GM23338 (cell line): Measurements from ENCODE around the gene ZNF670. TPM values are rescaled to one million over a fixed set of nuclear protein-coding genes. Genes with fewer than 3 reads are reported as not detected.

Source experiments
- ATAC-seq: fragments of 200-7000 bp; cut with Tn5 transposase; 3 replicates; pipeline ENCODE4 v1.9.1; 2020
- DNase-seq: peaks from one replicate; pipeline ENCODE4 v3.0.0-alpha.2; 2015; ENCODE audit warnings: low spot score
- H2AFZ ChIP-seq: fragments of 200-600 bp; sonication (generic); 2 replicates; pipeline ENCODE4 v1.8.0; 2016; ENCODE audit warnings: antibody characterized with exemption, mild to moderate bottlenecking, moderate library complexity
- H3F3A ChIP-seq: fragments of 200-600 bp; sonication (generic); replicated peaks from 2 replicates; pipeline ENCODE4 v1.8.0; 2017; ENCODE audit warnings: antibody characterized with exemption, mixed run types, low read depth
- H3K27ac ChIP-seq: fragments of 200-600 bp; sonication (generic); 2 replicates; pipeline ENCODE4 v1.6.1; 2016; ENCODE audit warnings: low read depth
- H3K27me3 ChIP-seq: fragments of 200-600 bp; sonication (generic); 2 replicates; pipeline ENCODE4 v1.8.0; 2016; ENCODE audit warnings: mild to moderate bottlenecking, mixed run types, moderate library complexity; ENCODE audit not compliant: insufficient read depth
- H3K36me3 ChIP-seq: fragments of 200-600 bp; sonication (generic); 2 replicates; pipeline ENCODE4 v1.8.0; 2016; ENCODE audit warnings: mild to moderate bottlenecking; ENCODE audit not compliant: insufficient read depth
- H3K4me1 ChIP-seq: fragments of 200-600 bp; sonication (generic); 2 replicates; pipeline ENCODE4 v1.8.0; 2016; ENCODE audit warnings: mild to moderate bottlenecking, moderate library complexity; ENCODE audit not compliant: insufficient read depth
- H3K4me2 ChIP-seq: fragments of 200-600 bp; sonication (generic); 2 replicates; pipeline ENCODE4 v1.7.1; 2017; ENCODE audit warnings: mixed run types
- H3K4me3 ChIP-seq: fragments of 200-600 bp; sonication (generic); 2 replicates; pipeline ENCODE4 v1.6.1; 2016; ENCODE audit warnings: mixed run types
- H3K79me2 ChIP-seq: fragments of 200-600 bp; sonication (generic); replicated peaks from 2 replicates; pipeline ENCODE4 v1.8.0; 2017; ENCODE audit warnings: mild to moderate bottlenecking; ENCODE audit not compliant: insufficient read depth
- H3K9me2 ChIP-seq: fragments of 200-600 bp; sonication (generic); 2 replicates; pipeline ENCODE4 v1.8.0; 2017; ENCODE audit not compliant: insufficient read depth
- H4K20me1 ChIP-seq: fragments of 200-600 bp; sonication (generic); replicated peaks from 2 replicates; pipeline ENCODE4 v1.8.0; 2017; ENCODE audit warnings: mild to moderate bottlenecking; ENCODE audit not compliant: insufficient read depth
- H3K27ac Mint-ChIP-seq: 2 replicates; pipeline ENCODE4 v1.8.0; 2020; ENCODE audit warnings: inconsistent platforms, mild to moderate bottlenecking, moderate library complexity, mixed read lengths
- H3K27me3 Mint-ChIP-seq: 3 replicates; pipeline ENCODE4 v1.8.0; 2022; ENCODE audit warnings: low read depth, mild to moderate bottlenecking, moderate library complexity, mixed read lengths, inconsistent platforms; ENCODE audit not compliant: insufficient read depth, poor library complexity
- H3K36me3 Mint-ChIP-seq: 3 replicates; pipeline ENCODE4 v1.8.0; 2021; ENCODE audit warnings: low read depth, mild to moderate bottlenecking, inconsistent platforms, moderate library complexity, mixed read lengths
- H3K4me1 Mint-ChIP-seq: 3 replicates; pipeline ENCODE4 v1.8.0; 2020; ENCODE audit warnings: mild to moderate bottlenecking, inconsistent platforms, mixed read lengths
- H3K4me3 Mint-ChIP-seq: 3 replicates; pipeline ENCODE4 v1.8.0; 2021; ENCODE audit warnings: moderate library complexity, mild to moderate bottlenecking, inconsistent platforms, mixed read lengths
- H3K9me3 Mint-ChIP-seq: 3 replicates; pipeline ENCODE4 v1.8.0; 2020; ENCODE audit warnings: moderate library complexity, mild to moderate bottlenecking, inconsistent platforms, mixed read lengths
- CREB1 ChIP-seq: fragments of 250-450 bp; sonication (Bioruptor Pico); IDR thresholded peaks from 2 replicates; pipeline ENCODE4 v1.5.0; 2020; ENCODE audit warnings: low read depth, mild to moderate bottlenecking, moderate library complexity
- EZH2 ChIP-seq: fragments of 200-600 bp; sonication (generic); IDR thresholded peaks from one replicate; pipeline ENCODE4 v1.8.0; 2017; ENCODE audit warnings: antibody characterized with exemption, mild to moderate bottlenecking, low read depth; ENCODE audit not compliant: unreplicated experiment
- EZH2phosphoT487 ChIP-seq: fragments of 200-600 bp; sonication (generic); IDR thresholded peaks from one replicate; pipeline ENCODE4 v1.8.1; 2018; ENCODE audit warnings: antibody characterized with exemption; ENCODE audit not compliant: unreplicated experiment
- JUNB ChIP-seq: IDR thresholded peaks from one replicate; pipeline ENCODE4 v1.6.1; 2016; ENCODE audit warnings: antibody characterized with exemption; ENCODE audit not compliant: unreplicated experiment
- NANOG ChIP-seq: IDR thresholded peaks from 2 replicates; pipeline ENCODE4 v1.6.1; 2016; ENCODE audit warnings: antibody characterized with exemption, borderline replicate concordance
- POLR2AphosphoS5 ChIP-seq: IDR thresholded peaks from 2 replicates; pipeline ENCODE4 v1.6.1; 2016; ENCODE audit warnings: antibody characterized with exemption, low read depth
- STAT1 ChIP-seq: IDR thresholded peaks from one replicate; pipeline ENCODE4 v1.6.1; 2016; ENCODE audit warnings: antibody characterized with exemption; ENCODE audit not compliant: unreplicated experiment
- ZNF114 ChIP-seq: fragments of 250-450 bp; sonication (Bioruptor Pico); IDR thresholded peaks from 2 replicates; pipeline ENCODE4 v1.5.0; 2020; ENCODE audit warnings: mild to moderate bottlenecking, moderate library complexity
- ZNF331 ChIP-seq: fragments of 250-450 bp; sonication (Bioruptor Pico); IDR thresholded peaks from 2 replicates; pipeline ENCODE4 v1.5.0; 2020; ENCODE audit warnings: low read depth, mild to moderate bottlenecking, moderate library complexity
- polyA plus RNA-seq: library from polyadenylated mRNA; unstranded; fragments of >200 nt; fragmentation: Nextera tagmentation; extraction: Ambion mirVana; gene quantifications from 2 replicates; pipeline ENCODE4 v1.2.1, GENCODE V29; 2016
- total RNA-seq: library from RNA; depleted of rRNA; stranded (reverse); fragments of >200 nt; shearing (Covaris generic); gene quantifications from 2 replicates; pipeline ENCODE4 v1.2.3, GENCODE V29; 2014
- TF ChIP-seq, protein P1 (sequence below), 2 experiments: fragments of 200-600 bp in 1 of 2; sonication (generic) in 1 of 2; conservative IDR thresholded peaks; 2 replicates each; pipeline versions ENCODE4 v1.5.1 to v1.6.1; 2016 to 2017; ENCODE audit warnings: antibody characterized with exemption in 2 of 2, low read depth in 2 of 2, mild to moderate bottlenecking in 2 of 2, moderate library complexity in 1 of 2
- TF ChIP-seq, protein P2 (sequence below): IDR thresholded peaks from one replicate; pipeline ENCODE4 v1.6.1; 2018; ENCODE audit warnings: antibody characterized with exemption; ENCODE audit not compliant: unreplicated experiment

Gene ZNF670
- total and polyA plus RNA-seq, 2 experiments from 2014 or later, result 8.0 to 19.3 TPM

DNA sequence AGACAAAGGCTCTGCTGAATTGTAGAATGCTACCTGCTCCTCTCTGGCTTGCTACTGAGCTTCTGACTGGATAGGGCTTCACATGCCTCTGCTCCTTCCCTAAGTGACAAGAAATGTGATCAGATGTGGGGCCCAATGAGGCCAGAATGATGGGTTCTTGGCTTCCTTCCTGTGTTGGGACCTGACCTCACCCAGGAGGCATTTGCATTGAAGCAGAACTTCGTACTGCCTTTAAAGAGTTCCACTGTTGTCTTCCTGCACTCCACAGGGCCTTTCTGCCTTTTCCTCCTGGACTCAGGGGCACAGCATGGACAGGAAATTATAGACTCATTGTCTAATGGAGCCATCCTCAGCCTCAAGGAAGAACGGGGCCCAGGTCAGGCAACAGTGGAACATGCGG, 14.3 kb downstream of the ZNF670 start:
- Histone ChIP-seq H3K27ac (no peak overlapping the region), H3K4me3 (no peak overlapping the region), H3K79me2 (peaks cover 98% of the 10 kb centered on the region), H3K27me3 (no peaks in the 10 kb centered on the region), H4K20me1 (peaks cover 21% of the 10 kb centered on the region; the same call in 1 of the 2 replicates), H3K4me2 (no peak overlapping the region), H3K9me2 (no peaks in the 10 kb centered on the region), H3F3A (no peaks in the 10 kb centered on the region), H3K4me1 (no peaks in the 10 kb centered on the region), H2AFZ (no peak overlapping the region), H3K36me3 (no peaks in the 10 kb centered on the region)
- Mint-ChIP-seq H3K4me3 (no peak overlapping the region), H3K27me3 (peaks cover 2% of the 10 kb centered on the region), H3K9me3 (peaks cover 36% of the 10 kb centered on the region), H3K4me1 (peaks cover 6% of the 10 kb centered on the region; the same call in 2 of the 3 replicates), H3K36me3 (peaks cover 82% of the 10 kb centered on the region), H3K27ac (no peak overlapping the region)
- no peak for DNase-seq
- ATAC-seq, result no peak
- TF ChIP-seq POLR2AphosphoS5 (no peak), NANOG (no peak)
- TF ChIP-seq, protein P1, sequence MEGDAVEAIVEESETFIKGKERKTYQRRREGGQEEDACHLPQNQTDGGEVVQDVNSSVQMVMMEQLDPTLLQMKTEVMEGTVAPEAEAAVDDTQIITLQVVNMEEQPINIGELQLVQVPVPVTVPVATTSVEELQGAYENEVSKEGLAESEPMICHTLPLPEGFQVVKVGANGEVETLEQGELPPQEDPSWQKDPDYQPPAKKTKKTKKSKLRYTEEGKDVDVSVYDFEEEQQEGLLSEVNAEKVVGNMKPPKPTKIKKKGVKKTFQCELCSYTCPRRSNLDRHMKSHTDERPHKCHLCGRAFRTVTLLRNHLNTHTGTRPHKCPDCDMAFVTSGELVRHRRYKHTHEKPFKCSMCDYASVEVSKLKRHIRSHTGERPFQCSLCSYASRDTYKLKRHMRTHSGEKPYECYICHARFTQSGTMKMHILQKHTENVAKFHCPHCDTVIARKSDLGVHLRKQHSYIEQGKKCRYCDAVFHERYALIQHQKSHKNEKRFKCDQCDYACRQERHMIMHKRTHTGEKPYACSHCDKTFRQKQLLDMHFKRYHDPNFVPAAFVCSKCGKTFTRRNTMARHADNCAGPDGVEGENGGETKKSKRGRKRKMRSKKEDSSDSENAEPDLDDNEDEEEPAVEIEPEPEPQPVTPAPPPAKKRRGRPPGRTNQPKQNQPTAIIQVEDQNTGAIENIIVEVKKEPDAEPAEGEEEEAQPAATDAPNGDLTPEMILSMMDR (conservative IDR thresholded peaks at IDR 0.05; ENCODE audit: low read depth in 2 of 2), result no peak

DNA sequence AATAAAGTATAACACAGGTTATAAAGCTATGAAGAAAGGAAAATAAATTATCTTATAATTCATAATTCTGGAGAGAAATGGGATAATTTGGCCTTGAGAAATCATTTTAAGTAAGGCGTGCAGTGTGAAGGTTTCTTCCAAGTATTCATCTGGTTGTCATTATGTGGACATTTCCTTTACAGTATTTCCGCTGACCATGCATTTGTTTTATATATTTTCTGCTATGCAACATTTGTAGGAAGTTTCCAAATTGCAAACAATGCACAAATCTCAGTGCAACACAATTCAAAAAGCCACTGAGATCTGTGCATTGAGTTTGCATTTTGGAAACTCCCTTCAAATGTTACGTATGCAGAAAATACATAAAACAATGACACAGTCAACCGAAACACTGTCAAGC, 17.8 kb downstream of the ZNF670 start:
- H3K27ac ChIP-seq, result no peak overlapping the region
- peaks cover 87% of the 10 kb centered on the region for H3K36me3 Mint-ChIP-seq
- no peaks in the 10 kb centered on the region for H3K4me1 ChIP-seq
- peaks cover 54% of the 10 kb centered on the region for H3K9me3 Mint-ChIP-seq
- H4K20me1 ChIP-seq, result peaks cover 13% of the 10 kb centered on the region; the same call in 1 of the 2 replicates
- peaks cover 98% of the 10 kb centered on the region for H3K79me2 ChIP-seq
- H2AFZ ChIP-seq, result no peak overlapping the region
- DNase-seq, result no peak
- H3K4me2 ChIP-seq, result no peak overlapping the region
- no peaks in the 10 kb centered on the region; the same call in 1 of the 2 replicates for H3K36me3 ChIP-seq
- no peak overlapping the region for H3K4me3 ChIP-seq
- no peak for ATAC-seq
- no peaks in the 10 kb centered on the region for H3K27me3 ChIP-seq
- no peaks in the 10 kb centered on the region for H3F3A ChIP-seq
- H3K4me3 Mint-ChIP-seq, result no peak overlapping the region
- no peaks in the 10 kb centered on the region for H3K9me2 ChIP-seq
- no peaks in the 10 kb centered on the region for H3K27me3 Mint-ChIP-seq
- H3K27ac Mint-ChIP-seq, result no peak overlapping the region
- no peaks in the 10 kb centered on the region for H3K4me1 Mint-ChIP-seq
- TF ChIP-seq, protein P2, sequence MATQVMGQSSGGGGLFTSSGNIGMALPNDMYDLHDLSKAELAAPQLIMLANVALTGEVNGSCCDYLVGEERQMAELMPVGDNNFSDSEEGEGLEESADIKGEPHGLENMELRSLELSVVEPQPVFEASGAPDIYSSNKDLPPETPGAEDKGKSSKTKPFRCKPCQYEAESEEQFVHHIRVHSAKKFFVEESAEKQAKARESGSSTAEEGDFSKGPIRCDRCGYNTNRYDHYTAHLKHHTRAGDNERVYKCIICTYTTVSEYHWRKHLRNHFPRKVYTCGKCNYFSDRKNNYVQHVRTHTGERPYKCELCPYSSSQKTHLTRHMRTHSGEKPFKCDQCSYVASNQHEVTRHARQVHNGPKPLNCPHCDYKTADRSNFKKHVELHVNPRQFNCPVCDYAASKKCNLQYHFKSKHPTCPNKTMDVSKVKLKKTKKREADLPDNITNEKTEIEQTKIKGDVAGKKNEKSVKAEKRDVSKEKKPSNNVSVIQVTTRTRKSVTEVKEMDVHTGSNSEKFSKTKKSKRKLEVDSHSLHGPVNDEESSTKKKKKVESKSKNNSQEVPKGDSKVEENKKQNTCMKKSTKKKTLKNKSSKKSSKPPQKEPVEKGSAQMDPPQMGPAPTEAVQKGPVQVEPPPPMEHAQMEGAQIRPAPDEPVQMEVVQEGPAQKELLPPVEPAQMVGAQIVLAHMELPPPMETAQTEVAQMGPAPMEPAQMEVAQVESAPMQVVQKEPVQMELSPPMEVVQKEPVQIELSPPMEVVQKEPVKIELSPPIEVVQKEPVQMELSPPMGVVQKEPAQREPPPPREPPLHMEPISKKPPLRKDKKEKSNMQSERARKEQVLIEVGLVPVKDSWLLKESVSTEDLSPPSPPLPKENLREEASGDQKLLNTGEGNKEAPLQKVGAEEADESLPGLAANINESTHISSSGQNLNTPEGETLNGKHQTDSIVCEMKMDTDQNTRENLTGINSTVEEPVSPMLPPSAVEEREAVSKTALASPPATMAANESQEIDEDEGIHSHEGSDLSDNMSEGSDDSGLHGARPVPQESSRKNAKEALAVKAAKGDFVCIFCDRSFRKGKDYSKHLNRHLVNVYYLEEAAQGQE, result no peak
- TF ChIP-seq ZNF331 (no peak), CREB1 (CRISPR knock-in tag) (no peak), EZH2 (no peak), STAT1 (no peak), NANOG (no peak), JUNB (no peak), EZH2phosphoT487 (no peak), ZNF114 (CRISPR knock-in tag) (no peak)
- TF ChIP-seq, protein P1 (conservative IDR thresholded peaks at IDR 0.05; ENCODE audit: low read depth in 2 of 2), result no peak
